IPS-15b (cell line): Measurements from ENCODE around the gene OR6C68.

ENCODE experiments used
- H3K27me3 ChIP-seq: one replicate; pipeline ENCODE4 v1.6.1; 2013; ENCODE audit warnings: low read length; ENCODE audit not compliant: control insufficient read depth, insufficient read depth
- H3K36me3 ChIP-seq: one replicate; pipeline ENCODE4 v1.6.1; 2013; ENCODE audit warnings: low read length; ENCODE audit not compliant: control insufficient read depth, insufficient read depth
- H3K4me1 ChIP-seq: one replicate; pipeline ENCODE4 v1.6.1; 2013; ENCODE audit warnings: mild to moderate bottlenecking, low read length; ENCODE audit not compliant: control insufficient read depth, insufficient read depth
- H3K4me3 ChIP-seq: one replicate; pipeline ENCODE4 v1.5.1; 2013; ENCODE audit warnings: low read depth, low read length
- H3K9ac ChIP-seq: one replicate; pipeline ENCODE4 v1.6.1; 2013; ENCODE audit warnings: low read depth, mild to moderate bottlenecking, low read length
- H3K9me3 ChIP-seq: one replicate; pipeline ENCODE4 v1.6.1; 2013; ENCODE audit warnings: mild to moderate bottlenecking, low read length; ENCODE audit not compliant: control insufficient read depth, insufficient read depth

Gene OR6C68

DNA sequence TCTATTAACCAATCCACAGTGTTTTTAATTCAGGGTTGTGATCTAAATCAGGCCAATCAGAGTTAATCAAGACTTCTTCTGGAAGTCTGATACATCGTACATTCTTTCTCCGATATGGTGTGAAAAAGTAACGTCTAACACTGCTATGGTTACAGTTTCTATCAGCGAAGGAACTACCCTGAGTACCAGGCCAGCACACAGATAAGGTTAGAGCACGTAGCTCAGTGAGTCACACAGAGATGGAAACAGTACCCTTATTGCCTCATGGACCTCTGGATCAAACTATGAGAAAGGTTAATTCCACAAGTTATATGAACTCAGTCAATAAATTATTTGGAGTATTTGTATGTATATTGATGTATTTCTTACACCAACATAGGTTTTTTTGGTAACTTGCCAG is 3.3 kb downstream of the OR6C68 start:
- Histone ChIP-seq H3K9ac (no peak overlapping the region), H3K9me3 (no peaks in the 10 kb centered on the region), H3K36me3 (no peaks in the 10 kb centered on the region), H3K4me1 (no peaks in the 10 kb centered on the region), H3K4me3 (no peak overlapping the region), H3K27me3 (no peaks in the 10 kb centered on the region)

DNA sequence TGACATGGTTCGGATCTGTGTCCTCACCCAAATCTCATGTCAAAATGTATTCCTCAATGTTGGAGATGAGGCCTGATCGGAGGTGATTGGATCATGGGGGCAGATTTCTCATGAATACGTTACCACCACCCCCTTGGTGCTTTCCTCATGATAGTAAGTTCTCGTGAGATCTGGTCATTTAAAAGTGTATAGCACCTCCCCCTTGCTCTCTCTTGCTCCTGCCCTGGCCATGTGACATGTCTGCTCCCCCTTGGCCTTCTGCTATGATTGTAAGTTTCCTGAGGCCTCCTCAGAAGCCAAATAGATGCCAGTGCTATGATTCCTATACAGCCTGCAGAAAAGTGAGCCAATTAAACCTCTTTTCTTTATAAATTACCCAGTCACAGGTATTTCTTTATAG is 7.1 kb downstream of the OR6C68 start:
- no peak overlapping the region for H3K4me3 ChIP-seq
- H3K9ac ChIP-seq = no peak overlapping the region
- no peaks in the 10 kb centered on the region for H3K36me3 ChIP-seq
- H3K9me3 ChIP-seq = no peaks in the 10 kb centered on the region
- H3K27me3 ChIP-seq = no peaks in the 10 kb centered on the region
- no peaks in the 10 kb centered on the region for H3K4me1 ChIP-seq

DNA sequence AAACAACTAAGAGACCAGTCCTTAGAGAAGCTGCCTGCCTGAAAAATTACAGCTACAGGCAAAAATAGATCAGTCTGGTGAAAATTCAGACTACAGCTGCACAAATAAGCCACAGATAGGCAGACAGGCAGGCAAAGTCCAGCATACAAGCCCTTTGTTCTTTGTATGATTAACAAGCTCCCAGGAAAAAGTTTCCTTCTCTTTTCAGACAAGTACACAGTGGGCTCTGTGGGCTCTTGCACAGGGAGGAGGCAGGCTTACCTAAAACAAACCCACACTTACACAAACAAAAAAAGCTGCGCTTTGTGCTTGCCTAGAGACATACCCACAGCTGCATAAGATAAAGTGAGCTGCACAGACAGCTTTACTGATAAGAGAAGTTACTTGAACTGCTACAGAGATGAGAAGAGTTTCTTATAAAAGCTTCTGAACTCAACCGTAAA is 7.7 kb downstream of the OR6C68 start:
- Histone ChIP-seq H3K36me3 (no peaks in the 10 kb centered on the region), H3K4me3 (no peak overlapping the region), H3K27me3 (no peaks in the 10 kb centered on the region), H3K9ac (no peak overlapping the region), H3K9me3 (no peaks in the 10 kb centered on the region), H3K4me1 (no peaks in the 10 kb centered on the region)

DNA sequence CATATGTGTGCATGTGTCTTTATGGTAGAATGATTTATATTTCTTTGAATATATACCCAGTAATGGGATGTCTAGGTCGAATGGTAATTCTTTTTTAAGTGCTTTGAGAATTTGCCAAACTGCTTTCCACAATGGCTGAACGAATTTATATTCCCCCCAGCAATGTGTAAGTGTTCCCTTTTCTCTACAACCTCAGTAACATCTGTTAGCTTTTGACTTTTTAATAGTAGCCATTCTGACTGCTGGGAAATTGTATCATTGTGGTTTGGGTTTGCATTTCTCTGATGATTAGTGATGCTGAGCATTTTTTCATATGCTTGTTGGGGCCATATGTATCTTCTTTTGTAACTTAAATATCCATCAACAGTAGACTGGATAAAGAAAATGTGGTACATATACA is 9.4 kb downstream of the OR6C68 start:
- H3K9ac ChIP-seq = no peak overlapping the region
- H3K36me3 ChIP-seq = no peaks in the 10 kb centered on the region
- no peaks in the 10 kb centered on the region for H3K4me1 ChIP-seq
- H3K9me3 ChIP-seq = no peaks in the 10 kb centered on the region
- H3K27me3 ChIP-seq = no peaks in the 10 kb centered on the region
- H3K4me3 ChIP-seq = no peak overlapping the region

DNA sequence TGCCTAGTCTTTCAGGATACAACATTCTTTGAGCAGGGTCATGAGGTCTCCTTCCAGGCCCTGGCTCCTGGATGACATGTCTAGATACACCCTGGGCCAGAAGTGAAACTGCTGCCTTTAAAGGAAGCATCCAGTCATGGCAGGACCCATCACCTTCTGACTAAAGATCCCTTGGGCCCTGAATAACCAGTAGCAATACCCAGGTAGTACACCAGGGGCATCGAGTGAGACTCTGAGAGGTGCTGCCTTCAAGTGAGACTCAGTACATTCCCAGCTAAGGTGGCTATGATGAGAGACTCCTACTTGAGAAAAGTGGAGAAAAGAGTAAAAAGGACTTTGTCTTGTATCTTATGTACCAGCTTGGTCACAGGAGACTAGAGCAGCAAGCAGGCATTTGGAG is 23.5 kb downstream of the OR6C68 start:
- Histone ChIP-seq H3K27me3 (no peaks in the 10 kb centered on the region), H3K4me3 (no peak overlapping the region), H3K9me3 (no peaks in the 10 kb centered on the region), H3K36me3 (no peaks in the 10 kb centered on the region), H3K4me1 (no peaks in the 10 kb centered on the region), H3K9ac (no peak overlapping the region)

DNA sequence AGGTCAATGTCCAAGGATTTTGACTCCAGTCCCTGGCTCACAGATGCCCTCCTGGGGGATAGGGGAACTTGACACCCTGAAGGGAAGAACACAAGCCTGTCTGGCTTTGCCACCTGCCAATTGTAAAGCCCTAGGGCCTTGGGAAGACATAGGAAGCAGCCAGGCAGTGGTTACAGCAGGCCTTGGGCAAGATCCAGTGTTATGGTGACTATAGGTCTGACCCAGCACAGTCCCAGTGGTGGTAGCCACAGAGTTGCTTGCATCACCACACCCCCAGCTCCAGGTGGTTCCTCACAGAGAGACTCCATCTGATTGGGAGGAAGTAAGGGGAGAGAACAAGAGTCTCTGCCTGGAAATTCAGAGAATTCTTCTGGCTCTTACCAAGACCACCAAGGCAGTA is 24.2 kb downstream of the OR6C68 start:
- Histone ChIP-seq H3K9ac (no peak overlapping the region), H3K4me1 (no peaks in the 10 kb centered on the region), H3K27me3 (no peaks in the 10 kb centered on the region), H3K36me3 (no peaks in the 10 kb centered on the region), H3K9me3 (no peaks in the 10 kb centered on the region), H3K4me3 (no peak overlapping the region)
